ENCODE data around the gene PLPP6.

DNA sequence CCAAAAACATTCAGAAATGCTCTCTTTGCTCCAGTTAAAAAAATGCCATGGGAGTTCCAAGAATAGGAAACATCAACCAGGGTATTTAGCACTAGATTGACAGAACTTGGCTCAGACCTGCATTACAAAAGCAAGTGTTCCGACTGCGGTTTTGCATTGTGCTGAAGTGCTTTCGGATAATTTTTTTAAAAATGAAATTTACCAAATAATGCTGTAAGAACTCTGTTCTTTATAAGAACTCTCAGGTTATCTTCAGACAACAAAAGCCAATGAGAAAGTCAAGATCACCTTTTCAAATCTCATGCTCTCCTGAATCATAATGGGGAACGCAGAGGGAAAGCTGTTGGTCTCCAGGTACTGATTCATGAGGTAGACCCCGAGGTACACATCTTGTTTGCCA lies 483 bp upstream of the PLPP6 start:
- TF ChIP-seq, protein P1, sequence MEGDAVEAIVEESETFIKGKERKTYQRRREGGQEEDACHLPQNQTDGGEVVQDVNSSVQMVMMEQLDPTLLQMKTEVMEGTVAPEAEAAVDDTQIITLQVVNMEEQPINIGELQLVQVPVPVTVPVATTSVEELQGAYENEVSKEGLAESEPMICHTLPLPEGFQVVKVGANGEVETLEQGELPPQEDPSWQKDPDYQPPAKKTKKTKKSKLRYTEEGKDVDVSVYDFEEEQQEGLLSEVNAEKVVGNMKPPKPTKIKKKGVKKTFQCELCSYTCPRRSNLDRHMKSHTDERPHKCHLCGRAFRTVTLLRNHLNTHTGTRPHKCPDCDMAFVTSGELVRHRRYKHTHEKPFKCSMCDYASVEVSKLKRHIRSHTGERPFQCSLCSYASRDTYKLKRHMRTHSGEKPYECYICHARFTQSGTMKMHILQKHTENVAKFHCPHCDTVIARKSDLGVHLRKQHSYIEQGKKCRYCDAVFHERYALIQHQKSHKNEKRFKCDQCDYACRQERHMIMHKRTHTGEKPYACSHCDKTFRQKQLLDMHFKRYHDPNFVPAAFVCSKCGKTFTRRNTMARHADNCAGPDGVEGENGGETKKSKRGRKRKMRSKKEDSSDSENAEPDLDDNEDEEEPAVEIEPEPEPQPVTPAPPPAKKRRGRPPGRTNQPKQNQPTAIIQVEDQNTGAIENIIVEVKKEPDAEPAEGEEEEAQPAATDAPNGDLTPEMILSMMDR (IDR thresholded peaks at IDR 0.05), result no peak
- TF ChIP-seq POLR2A (IDR thresholded peaks at IDR 0.05) (no peak), EP300 (IDR thresholded peaks at IDR 0.05) (no peak)
